H9 (cell line): ENCODE data around the gene RAET1G. TPM values are rescaled to one million over a fixed set of nuclear protein-coding genes. Genes with fewer than 3 reads are reported as not detected.
A peak's percentile ranks its signal among the peaks of the same experiment; 100 is the strongest.

Experiments used
- DNase-seq: peaks from one replicate; pipeline ENCODE4 v3.0.0-alpha.2; 2017
- H2AFZ ChIP-seq: one replicate; pipeline ENCODE4 v1.6.1; 2013; ENCODE audit warnings: mild to moderate bottlenecking, low read length, control low read depth, moderate library complexity
- H2AK5ac ChIP-seq: 2 replicates; pipeline ENCODE4 v1.6.1; 2013; ENCODE audit warnings: low read length, control low read depth, mixed read lengths; ENCODE audit not compliant: insufficient read length
- H2BK120ac ChIP-seq: one replicate; pipeline ENCODE4 v1.6.1; 2013; ENCODE audit warnings: low read depth, mild to moderate bottlenecking, low read length, control low read depth, inconsistent platforms; ENCODE audit not compliant: poor library complexity, severe bottlenecking
- H2BK12ac ChIP-seq: 2 replicates; pipeline ENCODE4 v1.6.1; 2013; ENCODE audit warnings: low read length, control low read depth, mixed read lengths, low read depth; ENCODE audit not compliant: insufficient read length
- H2BK15ac ChIP-seq: 2 replicates; pipeline ENCODE4 v1.6.1; 2013; ENCODE audit warnings: low read depth, low read length, control low read depth
- H2BK20ac ChIP-seq: one replicate; pipeline ENCODE4 v1.6.1; 2013; ENCODE audit warnings: low read depth, mild to moderate bottlenecking, low read length, control low read depth, inconsistent platforms; ENCODE audit not compliant: poor library complexity, severe bottlenecking
- H2BK5ac ChIP-seq: 2 replicates; pipeline ENCODE4 v1.6.1; 2013; ENCODE audit warnings: low read length, control low read depth, mixed read lengths; ENCODE audit not compliant: insufficient read length
- H3K14ac ChIP-seq: 2 replicates; pipeline ENCODE4 v1.6.1; 2013; ENCODE audit warnings: low read length, control low read depth; ENCODE audit not compliant: insufficient read depth
- H3K18ac ChIP-seq: 2 replicates; pipeline ENCODE4 v1.6.1; 2013; ENCODE audit warnings: low read depth, mild to moderate bottlenecking, mixed read lengths, low read length, control low read depth; ENCODE audit not compliant: insufficient read length
- H3K23ac ChIP-seq: 2 replicates; pipeline ENCODE4 v1.6.1; 2013; ENCODE audit warnings: low read length, control low read depth, mixed read lengths, low read depth; ENCODE audit not compliant: insufficient read length
- H3K23me2 ChIP-seq: 2 replicates; pipeline ENCODE4 v1.6.1; 2013; ENCODE audit warnings: low read depth, mild to moderate bottlenecking, mixed read lengths, low read length, control low read depth; ENCODE audit not compliant: insufficient read length, poor library complexity, severe bottlenecking
- H3K27ac ChIP-seq: 2 replicates; pipeline ENCODE4 v1.5.1; 2013; ENCODE audit warnings: low read length, control low read depth, mixed read lengths, low read depth; ENCODE audit not compliant: insufficient read length
- H3K27me3 ChIP-seq: 2 replicates; pipeline ENCODE4 v1.6.1; 2013; ENCODE audit warnings: low read length, control low read depth, inconsistent platforms; ENCODE audit not compliant: insufficient read depth
- H3K4ac ChIP-seq: 2 replicates; pipeline ENCODE4 v1.6.1; 2013; ENCODE audit warnings: low read depth, mild to moderate bottlenecking, control low read depth, inconsistent platforms, low read length, moderate library complexity
- H3K4me1 ChIP-seq: 2 replicates; pipeline ENCODE4 v1.6.1; 2013; ENCODE audit warnings: low read length, control low read depth, inconsistent platforms; ENCODE audit not compliant: insufficient read depth
- H3K4me2 ChIP-seq: 2 replicates; pipeline ENCODE4 v1.6.1; 2013; ENCODE audit warnings: low read length, control low read depth, mixed read lengths; ENCODE audit not compliant: insufficient read length, insufficient read depth
- H3K56ac ChIP-seq: 2 replicates; pipeline ENCODE4 v1.6.1; 2013; ENCODE audit warnings: low read depth, mild to moderate bottlenecking, mixed read lengths, low read length, control low read depth; ENCODE audit not compliant: insufficient read length
- H3K79me1 ChIP-seq: 2 replicates; pipeline ENCODE4 v1.6.1; 2013; ENCODE audit warnings: low read depth, mild to moderate bottlenecking, moderate library complexity, low read length, control low read depth, inconsistent platforms; ENCODE audit not compliant: insufficient read depth, poor library complexity, severe bottlenecking
- H3K79me2 ChIP-seq: 2 replicates; pipeline ENCODE4 v1.6.1; 2013; ENCODE audit warnings: low read length, control low read depth, inconsistent platforms; ENCODE audit not compliant: insufficient read depth
- H3K9ac ChIP-seq: 2 replicates; pipeline ENCODE4 v1.6.1; 2013; ENCODE audit warnings: low read length, control low read depth, mixed read lengths; ENCODE audit not compliant: insufficient read length; ENCODE audit errors: extremely low read depth
- H3K9me3 ChIP-seq: one replicate; pipeline ENCODE4 v1.6.1; 2013; ENCODE audit warnings: low read depth, low read length, inconsistent platforms; ENCODE audit not compliant: control insufficient read depth
- H3T11ph ChIP-seq: one replicate; pipeline ENCODE4 v1.6.1; 2013; ENCODE audit warnings: mild to moderate bottlenecking, low read length, control low read depth, inconsistent platforms
- H4K20me1 ChIP-seq: one replicate; pipeline ENCODE4 v1.6.1; 2013; ENCODE audit not compliant: control insufficient read depth, insufficient read length, insufficient read depth
- H4K5ac ChIP-seq: 2 replicates; pipeline ENCODE4 v1.6.1; 2013; ENCODE audit warnings: low read depth, mild to moderate bottlenecking, mixed read lengths, low read length, control low read depth; ENCODE audit not compliant: insufficient read length
- H4K8ac ChIP-seq: replicated peaks from 2 replicates; pipeline ENCODE4 v1.6.1; 2013; ENCODE audit warnings: low read length, control low read depth, mixed read lengths, low read depth; ENCODE audit not compliant: insufficient read length
- H4K91ac ChIP-seq: 2 replicates; pipeline ENCODE4 v1.6.1; 2013; ENCODE audit warnings: low read depth, mild to moderate bottlenecking, moderate library complexity, mixed read lengths, low read length, control low read depth; ENCODE audit not compliant: insufficient read length
- H3K27ac Mint-ChIP-seq, 3 experiments: 2 replicates in 2 of 3; 3 replicates in 1 of 3; pipeline ENCODE4 v1.8.0; 2020 to 2021; ENCODE audit warnings: mixed read lengths in 3 of 3, mild to moderate bottlenecking in 1 of 3, moderate library complexity in 1 of 3
- H3K27me3 Mint-ChIP-seq: 2 replicates; pipeline ENCODE4 v1.8.0; 2021; ENCODE audit warnings: low read depth, mild to moderate bottlenecking, moderate library complexity, mixed read lengths
- H3K36me3 Mint-ChIP-seq, 3 experiments: 2 replicates in 2 of 3; 3 replicates in 1 of 3; pipeline ENCODE4 v1.8.0; 2020 to 2021; ENCODE audit warnings: low read depth in 3 of 3, mixed read lengths in 3 of 3; ENCODE audit not compliant: insufficient read depth in 1 of 3
- H3K4me1 Mint-ChIP-seq, 2 experiments: 2 replicates each; pipeline ENCODE4 v1.8.0; 2020; ENCODE audit warnings: mixed read lengths in 2 of 2
- H3K4me3 Mint-ChIP-seq, 2 experiments: 2 replicates in 1 of 2; 3 replicates in 1 of 2; pipeline ENCODE4 v1.8.0; 2020 to 2021; ENCODE audit warnings: mild to moderate bottlenecking in 2 of 2, mixed read lengths in 2 of 2, moderate library complexity in 1 of 2
- H3K9me3 Mint-ChIP-seq, 2 experiments: 2 replicates in 1 of 2; 3 replicates in 1 of 2; pipeline ENCODE4 v1.8.0; 2020; ENCODE audit warnings: mild to moderate bottlenecking in 2 of 2, mixed read lengths in 2 of 2, moderate library complexity in 1 of 2
- CTCF ChIP-seq: fragments of 200-600 bp; sonication (generic); conservative IDR thresholded peaks from 3 replicates; pipeline ENCODE4 v1.8.0; 2021; ENCODE audit warnings: antibody characterized with exemption, mild to moderate bottlenecking
- WGBS: extraction: QIAGEN DNeasy Blood & Tissue Kit; methylation state at CpG from one replicate; pipeline ENCODE4 v1.1.7; 2013; ENCODE audit warnings: missing lambda C conversion rate, low lambda C conversion rate, mixed read lengths; ENCODE audit not compliant: insufficient read length; ENCODE audit errors: extremely low coverage; 5-methylcytosine and 5-hydroxymethylcytosine counted together
- total RNA-seq: library from RNA; stranded (reverse); gene quantifications from 2 replicates; pipeline ENCODE4 v1.2.1, GENCODE V29; 2021

Gene RAET1G
- total RNA-seq, 1 experiment from 2014 or later, result not detected

- Histone ChIP-seq H3K4ac (no peak overlapping the region), H2AK5ac (no peak overlapping the region), H4K5ac (no peak overlapping the region), H3T11ph (no peak overlapping the region), H2BK15ac (no peak overlapping the region), H3K9ac (no peak overlapping the region), H3K27ac (no peak overlapping the region), H3K23ac (no peak overlapping the region), H3K9me3 (no peaks in the 10 kb centered on the region), H4K20me1 (peaks cover 2% of the 10 kb centered on the region), H3K79me1 (no peaks in the 10 kb centered on the region), H3K23me2 (no peaks in the 10 kb centered on the region), H3K4me1 (no peaks in the 10 kb centered on the region), H4K91ac (no peak overlapping the region), H2AFZ (no peak overlapping the region), H3K18ac (no peak overlapping the region), H3K4me2 (no peak overlapping the region), H3K27me3 (no peaks in the 10 kb centered on the region; the same call in 1 of the 2 replicates), H3K14ac (peak overlapping the region; percentile 20; the same call in 1 of the 2 replicates), H4K8ac (no peak overlapping the region), H3K56ac (no peak overlapping the region), H3K79me2 (no peaks in the 10 kb centered on the region), H2BK20ac (no peak overlapping the region), H2BK12ac (no peak overlapping the region), H2BK120ac (no peak overlapping the region), H2BK5ac (no peak overlapping the region)
- H3K27me3 Mint-ChIP-seq, result peaks cover 53% of the 10 kb centered on the region
- H3K9me3 Mint-ChIP-seq, result peaks cover 16 to 18% of the 10 kb centered on the region in 2 experiments
- no peak for TF ChIP-seq CTCF
- no peak overlapping the region for H3K27ac Mint-ChIP-seq
- no CpG with 5 or more reads among the region's 9 CpGs for WGBS
- no peaks in the 10 kb centered on the region for H3K36me3 Mint-ChIP-seq
- H3K4me3 Mint-ChIP-seq, result no peak overlapping the region
- no peak for DNase-seq
- no peaks in the 10 kb centered on the region for H3K4me1 Mint-ChIP-seq
Observed at GRCh38 chr6:149913540-149914240, 9.2 kb downstream of the RAET1G start.
